Endothelial cell of umbilical vein (primary cell): ENCODE data around the gene CCSER2. TPM values are rescaled to one million over a fixed set of nuclear protein-coding genes. Genes with fewer than 3 reads are reported as not detected.

Source experiments
- BruUV-seq: library from RNA; stranded (reverse); fragments of 400-500 nt; replicated peaks from 2 replicates; lab custom pipeline; 2021; lab: Mats Ljungman, UMichigan
- CTCF ChIA-PET: fragments of 300-600, 350-600 bp; sonication (Branson Sonifier 250); formaldehyde crosslinking; loops from one replicate; lab custom pipeline; 2021; ENCODE audit warnings: antibody characterized with exemption, inconsistent platforms; lab: Charles Lee
- POLR2A ChIA-PET: fragments of 300-600, 350-600 bp; sonication (Branson Sonifier 250); formaldehyde crosslinking; loops from one replicate; lab custom pipeline; 2021; ENCODE audit warnings: antibody characterized with exemption, inconsistent platforms; lab: Charles Lee
- DNase-seq: peaks from one replicate; pipeline ENCODE4 v3.0.0-alpha.2; 2011; ENCODE audit warnings: low read depth, low spot score
- FAIRE-seq: peaks from 2 replicates; lab custom pipeline; 2011; peaks lifted over from hg19 to GRCh38; lab: Jason Lieb, UNC
- H2AFZ ChIP-seq: 2 replicates; pipeline ENCODE4 v1.6.0; 2012; ENCODE audit warnings: low read depth, low read length, control low read depth, inconsistent platforms
- H3K27ac ChIP-seq: 2 replicates; pipeline ENCODE4 v1.5.1; 2011; ENCODE audit warnings: low read depth, mild to moderate bottlenecking, control low read depth, low read length, moderate library complexity; ENCODE audit not compliant: insufficient read depth
- H3K27me3 ChIP-seq, 2 experiments: 2 replicates each; pipeline versions ENCODE4 v1.6.0 to v1.6.1; 2011; ENCODE audit warnings: low read length in 2 of 2, mixed read lengths in 1 of 2; ENCODE audit not compliant: control insufficient read depth in 2 of 2, insufficient read depth in 2 of 2
- H3K36me3 ChIP-seq, 2 experiments: 2 replicates in 1 of 2; 3 replicates in 1 of 2; pipeline ENCODE4 v1.5.1; 2011; ENCODE audit warnings: low read length in 2 of 2, mild to moderate bottlenecking in 1 of 2, moderate library complexity in 1 of 2; ENCODE audit not compliant: control insufficient read depth in 2 of 2, insufficient read depth in 2 of 2; ENCODE audit errors: extremely low read depth in 1 of 2
- H3K4me1 ChIP-seq: 3 replicates; pipeline ENCODE4 v1.5.1; 2011; ENCODE audit warnings: mild to moderate bottlenecking, low read length; ENCODE audit not compliant: control insufficient read depth, insufficient read depth; ENCODE audit errors: extremely low read depth
- H3K4me2 ChIP-seq: 2 replicates; pipeline ENCODE4 v1.6.1; 2011; ENCODE audit warnings: low read length, control low read depth, mixed read lengths; ENCODE audit not compliant: insufficient read depth
- H3K4me3 ChIP-seq, 3 experiments: fragments of 200-600 bp in 1 of 3; sonication (generic), shearing (Covaris generic) in 1 of 3; replicated peaks in 1 of 3; 2 replicates each; pipeline ENCODE4 v1.5.1; 2011 to 2016; ENCODE audit warnings: control low read depth in 3 of 3, low read length in 3 of 3, mild to moderate bottlenecking in 2 of 3, inconsistent platforms in 1 of 3, low read depth in 1 of 3, moderate library complexity in 1 of 3; ENCODE audit not compliant: insufficient read depth in 1 of 3
- H3K79me2 ChIP-seq: 2 replicates; pipeline ENCODE4 v1.6.0; 2012; ENCODE audit warnings: low read length, inconsistent platforms; ENCODE audit not compliant: control insufficient read depth, insufficient read depth
- H3K9ac ChIP-seq: replicated peaks from 2 replicates; pipeline ENCODE3; 2011; ENCODE audit warnings: low read length, control low read depth; ENCODE audit not compliant: insufficient read depth; ENCODE audit errors: extremely low read depth
- H3K9me1 ChIP-seq: replicated peaks from 3 replicates; pipeline ENCODE4 v1.6.0; 2011; ENCODE audit warnings: mild to moderate bottlenecking, low read length; ENCODE audit not compliant: control insufficient read depth, insufficient read depth; ENCODE audit errors: extremely low read depth
- H3K9me3 ChIP-seq: replicated peaks from 2 replicates; pipeline ENCODE4 v1.5.1; 2012; ENCODE audit warnings: low read length, inconsistent platforms; ENCODE audit not compliant: control insufficient read depth, insufficient read depth
- H4K20me1 ChIP-seq: replicated peaks from 2 replicates; pipeline ENCODE3; 2011; ENCODE audit warnings: mild to moderate bottlenecking, low read length; ENCODE audit not compliant: control insufficient read depth, insufficient read depth; ENCODE audit errors: extremely low read depth
- EZH2 ChIP-seq: IDR thresholded peaks from 2 replicates; pipeline ENCODE4 v1.6.1; 2012; ENCODE audit warnings: borderline replicate concordance, low read depth, mild to moderate bottlenecking, moderate library complexity, low read length, inconsistent platforms; ENCODE audit not compliant: severe bottlenecking
- FOS ChIP-seq: IDR thresholded peaks from 2 replicates; pipeline ENCODE4 v1.6.1; 2011; ENCODE audit warnings: mild to moderate bottlenecking, low read length, moderate library complexity, borderline replicate concordance; ENCODE audit not compliant: insufficient read depth
- GATA2 ChIP-seq: IDR thresholded peaks from 2 replicates; pipeline ENCODE4 v1.7.0; 2011; ENCODE audit warnings: low read depth, mild to moderate bottlenecking, moderate library complexity, mixed read lengths, low read length; ENCODE audit not compliant: insufficient read length, insufficient read depth
- JUN ChIP-seq: IDR thresholded peaks from 2 replicates; pipeline ENCODE4 v1.6.1; 2011; ENCODE audit warnings: borderline replicate concordance, low read depth; ENCODE audit not compliant: insufficient read length, insufficient read depth
- MYC ChIP-seq: IDR thresholded peaks from one replicate; pipeline ENCODE4 v1.6.1; 2011; ENCODE audit warnings: mild to moderate bottlenecking, low read depth, low read length
- POLR2A ChIP-seq: IDR thresholded peaks from 2 replicates; pipeline ENCODE4 v1.6.1; 2012; ENCODE audit warnings: low read depth, mild to moderate bottlenecking, control low read depth, low read length
- POLR2AphosphoS5 ChIP-seq: IDR thresholded peaks from 2 replicates; pipeline ENCODE4 v1.6.1; 2012; ENCODE audit warnings: low read depth, mild to moderate bottlenecking, control low read depth, low read length, moderate library complexity; ENCODE audit not compliant: insufficient read depth
- dilution Hi-C: fragments of 300-500 bp; cut with MboI; formaldehyde crosslinking; loops from one replicate; pipeline ENCODE4 v1.15.0; 2019; ENCODE audit warnings: low sequenced_read_pairs; ENCODE audit not compliant: extremely low pct_ligation_motif_present
- intact Hi-C: fragments of 100-400 bp; cut with micrococcal nuclease; formaldehyde crosslinking; loops from one replicate; pipeline ENCODE4 v1.10.0; 2022
- polyA plus RNA-seq, 4 experiments: library from polyadenylated mRNA; depleted of rRNA in 3 of 4; stranded (reverse) in 3 of 4; unstranded in 1 of 4; fragments of >200 nt; gene quantifications; 2 replicates each; pipeline versions ENCODE4 v1.2.1 to v1.2.3, GENCODE V29; 2011 to 2012; ENCODE audit warnings: missing spikeins in 1 of 4
- total RNA-seq: library from RNA; stranded (reverse); gene quantifications from 2 replicates; pipeline ENCODE4 v1.2.3, GENCODE V29; 2021
- TF ChIP-seq, protein P1 (sequence below): IDR thresholded peaks from 2 replicates; pipeline ENCODE4 v1.6.1; 2011; ENCODE audit not compliant: insufficient read depth, insufficient read length
- TF ChIP-seq, protein P2 (sequence below), 2 donors: IDR thresholded peaks; 1 replicate in 1 of 2; 2 replicates in 1 of 2; pipeline ENCODE4 v1.5.1; 2011; ENCODE audit warnings: low read length in 2 of 2, mild to moderate bottlenecking in 2 of 2, moderate library complexity in 2 of 2, control low read depth in 1 of 2, inconsistent platforms in 1 of 2, low read depth in 1 of 2; ENCODE audit not compliant: insufficient read depth in 1 of 2; ENCODE audit errors: extremely low read depth in 1 of 2

Gene CCSER2
- total and polyA plus RNA-seq, 2 donors (not counting 3 experiments of a cell fraction or from before 2014, with no cell fraction given): 14.5 to 49.3 TPM

DNA sequence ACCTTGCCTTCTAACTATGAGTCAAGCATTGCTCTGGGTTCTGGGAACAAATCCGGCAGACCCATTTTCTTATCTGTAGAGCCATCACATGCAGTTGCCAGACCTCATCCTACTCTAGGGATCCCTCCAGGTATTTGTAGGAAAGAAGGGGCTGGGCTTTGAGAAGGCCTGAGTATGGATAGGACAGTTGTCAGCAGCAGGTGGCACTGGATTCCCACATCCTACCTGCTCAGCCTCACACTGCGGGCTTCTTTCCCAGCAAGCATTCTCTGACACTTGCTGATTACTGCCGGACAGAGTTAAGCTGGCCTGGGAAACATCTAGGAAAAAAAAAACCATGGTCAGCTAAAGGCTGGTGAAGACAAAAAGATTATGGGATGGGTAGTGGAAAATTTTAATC lies 224.1 kb downstream of the CCSER2 start:
- no peak overlapping the region for H2AFZ ChIP-seq
- H4K20me1 ChIP-seq: no peaks in the 10 kb centered on the region
- no peaks in the 10 kb centered on the region for H3K9me1 ChIP-seq
- no peaks in the 10 kb centered on the region for H3K9me3 ChIP-seq
- no peak overlapping the region for H3K4me3 ChIP-seq
- H3K36me3 ChIP-seq: no peaks in the 10 kb centered on the region
- DNase-seq: no peak
- intact Hi-C loops (no loop called here), dilution Hi-C loops (no loop called here)
- no peak overlapping the region for H3K27ac ChIP-seq
- CTCF ChIA-PET: interaction anchor here (1.2 to 2.0 kb wide), 4 partner anchors 12 to 15 kb away, joined by 4 to 7 read pairs (median 4); no protein-coding TSS in a partner anchor
- H3K4me1 ChIP-seq: no peaks in the 10 kb centered on the region
- peaks cover 2% of the 10 kb centered on the region in 2 experiments for H3K27me3 ChIP-seq
- no peak overlapping the region for H3K9ac ChIP-seq
- H3K4me2 ChIP-seq: no peak overlapping the region
- no peaks in the 10 kb centered on the region for H3K79me2 ChIP-seq
- FAIRE-seq: no peak
- TF ChIP-seq, protein P1, sequence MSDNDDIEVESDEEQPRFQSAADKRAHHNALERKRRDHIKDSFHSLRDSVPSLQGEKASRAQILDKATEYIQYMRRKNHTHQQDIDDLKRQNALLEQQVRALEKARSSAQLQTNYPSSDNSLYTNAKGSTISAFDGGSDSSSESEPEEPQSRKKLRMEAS: no peak
- no peak for TF ChIP-seq EZH2
- TF ChIP-seq POLR2A: no peak
- no peak for TF ChIP-seq MYC
- no peak for TF ChIP-seq POLR2AphosphoS5
- no peak for TF ChIP-seq FOS
- no peak for TF ChIP-seq GATA2
- no peak for TF ChIP-seq JUN
- TF ChIP-seq, protein P2, sequence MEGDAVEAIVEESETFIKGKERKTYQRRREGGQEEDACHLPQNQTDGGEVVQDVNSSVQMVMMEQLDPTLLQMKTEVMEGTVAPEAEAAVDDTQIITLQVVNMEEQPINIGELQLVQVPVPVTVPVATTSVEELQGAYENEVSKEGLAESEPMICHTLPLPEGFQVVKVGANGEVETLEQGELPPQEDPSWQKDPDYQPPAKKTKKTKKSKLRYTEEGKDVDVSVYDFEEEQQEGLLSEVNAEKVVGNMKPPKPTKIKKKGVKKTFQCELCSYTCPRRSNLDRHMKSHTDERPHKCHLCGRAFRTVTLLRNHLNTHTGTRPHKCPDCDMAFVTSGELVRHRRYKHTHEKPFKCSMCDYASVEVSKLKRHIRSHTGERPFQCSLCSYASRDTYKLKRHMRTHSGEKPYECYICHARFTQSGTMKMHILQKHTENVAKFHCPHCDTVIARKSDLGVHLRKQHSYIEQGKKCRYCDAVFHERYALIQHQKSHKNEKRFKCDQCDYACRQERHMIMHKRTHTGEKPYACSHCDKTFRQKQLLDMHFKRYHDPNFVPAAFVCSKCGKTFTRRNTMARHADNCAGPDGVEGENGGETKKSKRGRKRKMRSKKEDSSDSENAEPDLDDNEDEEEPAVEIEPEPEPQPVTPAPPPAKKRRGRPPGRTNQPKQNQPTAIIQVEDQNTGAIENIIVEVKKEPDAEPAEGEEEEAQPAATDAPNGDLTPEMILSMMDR (IDR thresholded peaks at IDR 0.05; ENCODE audit: extremely low read depth in 1 of 2, insufficient read depth in 1 of 2, low read depth in 1 of 2, low read length in 2 of 2): no peak
- POLR2A ChIA-PET: no interaction called here
- BruUV-seq: no TSS peak
